ENCODE measurements around the gene MCF2L2.

- TF ChIP-seq CTCF (IDR thresholded peaks at IDR 0.05) = no peak
- TF ChIP-seq POLR2AphosphoS5 (IDR thresholded peaks at IDR 0.05; ENCODE audit: insufficient read depth in 1 of 2, low read depth in 1 of 2) = no peak
- TF ChIP-seq POLR2A (IDR thresholded peaks at IDR 0.05) = no peak
These were observed 17.1 kb downstream of the MCF2L2 start for GRCh38 chr3:183411216-183411922.

All from vagina (tissue), 2 donors.